Stimulated activated CD8-positive, alpha-beta memory T cell treated with anti-CD3 and anti-CD28 coated beads, Interleukin-7, amount 100 ng/mL, for 24 hours (primary cell): ENCODE measurements around the gene MTOR.
A peak's percentile ranks its signal among the peaks of the same experiment; 100 is the strongest.

Experiments used
- DNase-seq: peaks from one replicate; pipeline ENCODE4 v3.0.0-alpha.2; 2020; ENCODE audit warnings: low read depth

The MTOR gene

DNA sequence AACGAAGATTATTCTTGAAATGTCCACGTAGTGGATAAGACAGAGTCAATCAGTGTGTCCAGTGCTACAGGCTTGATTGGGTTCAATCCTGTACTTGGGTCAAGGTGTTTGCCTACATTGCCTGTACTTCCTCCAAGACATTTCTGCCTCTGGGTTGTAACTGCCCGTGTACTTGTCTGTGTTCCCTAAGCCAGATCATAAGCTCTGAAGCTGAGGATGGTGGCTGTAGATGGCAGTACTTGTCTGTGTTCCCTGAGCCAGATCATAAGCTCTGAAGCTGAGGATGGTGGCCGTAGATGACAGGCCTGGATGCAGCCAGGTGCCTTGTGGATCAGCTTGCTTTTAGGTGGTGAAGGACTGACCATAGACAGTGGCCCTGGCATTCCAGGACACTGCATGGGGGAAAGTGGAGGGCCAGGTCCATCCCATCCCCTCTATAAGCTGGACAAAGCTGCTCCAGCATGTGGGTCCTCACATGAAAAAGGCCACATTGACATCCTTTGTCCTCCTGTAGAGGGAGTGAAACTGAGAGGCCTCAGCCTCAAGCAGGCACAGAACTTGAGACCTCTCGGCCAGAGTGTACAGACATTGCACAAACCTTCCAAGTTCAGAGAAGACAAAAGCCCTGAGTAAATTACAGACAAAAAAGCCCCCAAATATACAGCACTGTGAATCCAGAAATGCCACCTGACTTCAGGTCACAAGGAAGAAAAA is 200.5 kb downstream of the MTOR start:
- DNase-seq = no peak

DNA sequence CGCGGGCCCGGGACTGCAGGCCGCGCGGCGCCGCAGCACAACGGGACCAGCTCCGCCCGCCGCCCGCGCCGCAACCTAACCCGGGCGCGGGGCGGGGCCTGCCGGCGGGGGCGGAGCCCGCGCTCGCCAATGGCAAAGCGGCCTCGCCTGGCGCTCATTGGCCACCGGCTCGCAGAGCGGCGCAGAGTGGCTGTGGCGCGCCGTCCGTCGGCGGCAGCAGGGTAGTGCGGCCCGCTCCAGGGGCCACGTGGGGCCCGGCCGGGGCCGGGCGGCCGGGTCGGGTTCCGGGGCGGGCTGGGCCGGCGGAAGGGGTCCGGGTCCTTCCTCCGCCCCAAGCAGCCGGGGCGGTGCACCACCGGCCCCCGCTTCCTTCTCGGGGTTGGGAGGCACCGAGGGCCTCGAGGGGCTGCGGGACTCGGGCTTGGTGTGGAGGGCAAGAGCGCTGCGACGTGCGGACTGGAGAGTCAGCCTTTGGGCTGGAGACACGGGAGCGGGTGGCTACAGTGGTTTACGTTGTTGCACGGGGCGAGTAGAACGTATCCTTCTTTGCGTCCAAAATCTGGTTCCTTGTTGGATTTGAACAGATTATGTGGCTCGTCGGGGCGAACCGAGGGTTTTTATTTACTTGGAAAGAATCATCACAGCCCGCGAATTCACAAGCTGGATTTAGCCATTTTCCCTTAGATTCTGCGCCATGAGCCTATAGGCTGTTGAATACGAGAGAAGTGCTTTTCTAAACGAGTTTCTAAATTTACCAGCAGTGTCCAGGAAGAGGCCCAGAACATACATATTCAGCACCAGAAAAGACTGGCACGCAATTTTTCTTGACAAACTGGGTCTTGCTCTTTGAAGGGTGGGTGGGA is 202.2 kb downstream of the MTOR start, which contains the start of gene SRM:
Gene SRM (minus strand): TSS at position 51 of the 863 bp plus-strand sequence. CDS start 75 bp downstream, outside the sequence.
- DNase-seq = peak; percentile 77

DNA sequence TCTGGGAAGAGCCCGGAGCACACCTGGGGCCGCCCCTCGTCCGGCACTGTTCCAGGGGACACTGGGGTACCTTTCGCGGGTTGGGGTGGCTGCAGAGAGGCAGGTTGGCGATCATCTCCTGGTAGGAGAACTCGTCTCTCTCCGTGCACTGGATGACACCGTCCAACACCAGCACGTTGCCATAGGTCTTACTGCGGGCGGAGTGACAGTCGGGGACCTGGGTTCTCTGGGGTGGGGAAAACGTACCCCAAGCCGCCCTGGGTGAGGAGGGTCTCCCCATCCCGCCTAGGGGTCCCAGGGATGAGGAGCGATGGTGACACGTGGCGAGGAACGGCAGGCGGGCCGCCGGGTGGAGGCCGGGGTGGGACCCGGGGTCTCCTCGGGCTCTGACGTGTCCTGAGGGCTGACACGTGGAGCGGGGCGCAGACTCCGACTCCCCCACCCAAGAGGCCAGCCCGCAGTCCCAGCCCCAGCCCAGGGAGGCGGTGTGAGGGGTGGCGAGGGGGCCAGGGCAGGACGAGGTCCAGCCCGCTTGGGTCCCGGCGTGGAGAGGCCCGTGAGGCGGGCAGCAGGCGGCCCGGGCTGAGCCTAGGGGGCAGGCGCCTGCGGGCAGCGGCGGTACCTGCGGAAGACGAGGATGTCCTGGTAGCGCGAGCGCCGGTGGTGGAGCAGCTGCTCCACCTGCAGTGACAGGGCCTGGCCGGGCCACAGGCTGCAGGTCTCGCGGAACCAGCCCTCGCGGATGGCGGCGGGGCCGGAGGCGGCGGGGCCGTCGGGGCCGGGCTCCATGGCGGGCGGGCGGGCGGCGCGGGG is 203.0 kb downstream of the MTOR start:
- no peak for DNase-seq

DNA sequence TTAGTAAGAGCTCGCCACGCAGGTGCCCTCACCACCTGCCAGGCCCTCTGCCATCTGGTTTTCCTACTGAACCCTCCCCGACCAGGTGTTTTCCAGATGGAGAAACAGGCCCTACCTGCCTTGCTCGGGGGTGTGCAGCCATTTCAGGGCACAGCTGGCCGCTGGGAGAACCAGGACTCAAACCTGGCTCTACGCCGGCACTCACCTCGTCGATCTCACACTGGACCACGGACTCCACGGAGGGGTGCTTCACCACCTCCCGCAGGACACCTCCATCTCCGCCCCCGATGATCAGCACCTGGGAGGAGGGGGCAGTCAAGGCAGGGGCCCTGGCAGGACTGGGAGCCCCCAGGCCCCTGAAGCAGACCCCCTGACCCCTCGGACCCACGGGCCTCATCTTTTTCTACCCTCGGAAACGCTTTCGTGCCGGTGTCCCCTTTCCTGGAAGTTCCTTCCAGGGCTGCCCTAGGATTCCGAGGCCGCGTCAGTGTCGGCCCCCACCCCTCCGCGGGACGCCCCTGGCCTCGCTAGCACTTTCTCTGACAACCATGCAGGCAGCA is 203.7 kb downstream of the MTOR start:
- no peak for DNase-seq

DNA sequence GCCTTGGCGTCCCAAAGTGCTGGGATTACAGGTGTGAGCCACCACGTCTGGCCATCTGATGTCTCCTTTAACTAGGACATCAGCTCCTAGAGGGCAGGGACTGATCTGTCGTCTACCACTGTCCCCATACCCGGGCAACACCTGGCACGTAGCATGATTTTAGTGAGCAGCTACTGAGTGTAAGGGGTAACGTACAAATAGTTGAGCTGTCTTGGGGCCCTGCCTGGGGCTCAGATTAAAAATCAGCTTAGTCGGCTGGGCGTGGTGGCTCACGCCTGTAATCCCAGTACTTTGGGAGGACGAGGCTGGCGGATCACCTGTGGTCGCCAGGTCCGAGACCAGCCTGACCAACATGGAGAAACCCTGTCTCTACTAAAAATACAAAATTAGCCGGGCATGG is 204.3 kb downstream of the MTOR start:
- DNase-seq = no peak

DNA sequence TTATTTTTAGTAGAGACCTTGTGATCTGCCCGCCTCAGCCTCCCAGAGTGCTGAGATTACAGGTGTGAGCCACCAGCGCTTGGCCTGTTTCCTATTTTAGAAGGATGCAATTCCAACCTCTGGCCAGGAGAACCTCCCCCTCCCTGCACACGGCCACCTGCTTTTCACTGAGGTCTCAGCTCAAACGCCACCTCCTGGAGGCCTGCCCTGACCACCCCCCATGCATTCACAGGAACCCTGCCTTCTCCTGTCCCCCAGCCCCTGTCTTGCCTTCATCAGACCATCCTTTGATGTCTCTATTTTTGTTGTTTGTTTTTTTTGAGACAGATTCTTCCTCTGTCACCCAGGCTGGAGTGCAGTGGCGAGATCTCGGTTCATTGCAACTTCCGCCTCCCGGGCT is 204.9 kb downstream of the MTOR start:
- DNase-seq = no peak
